Measurements from ENCODE around the gene TMEM184B. TPM values are rescaled to one million over a fixed set of nuclear protein-coding genes. Genes with fewer than 3 reads are reported as not detected.

The TMEM184B gene
- total and polyA plus RNA-seq, 12 donors = 20.8 to 51.6 (median 42.3) TPM

GRCh38 chr22:38285018-38285417, 12.2 kb upstream of the TMEM184B start:
- Histone ChIP-seq H3K4me3 (no peak overlapping the region), H3K4me1 (peaks cover 0 to 24% (median 10%) of the 10 kb centered on the region in 9 donors), H3K36me3 (peaks cover 0 to 32% (median 5%) of the 10 kb centered on the region in 9 donors), H3K27ac (peak overlapping the region in 8 of 10 donors; percentile 16 to 67 (median 54)), H3K27me3 (no peaks in the 10 kb centered on the region), H3K9me3 (no peaks in the 10 kb centered on the region)
- intact Hi-C loops (cut with DNase I) = no loop called here
- DNase-seq (no peak), ATAC-seq (no peak)
- WGBS, 2 donors = 61 to 68% methylated on average over 8 of the region's 8 CpGs
- no peak for TF ChIP-seq CTCF (IDR thresholded peaks at IDR 0.05)

DNA sequence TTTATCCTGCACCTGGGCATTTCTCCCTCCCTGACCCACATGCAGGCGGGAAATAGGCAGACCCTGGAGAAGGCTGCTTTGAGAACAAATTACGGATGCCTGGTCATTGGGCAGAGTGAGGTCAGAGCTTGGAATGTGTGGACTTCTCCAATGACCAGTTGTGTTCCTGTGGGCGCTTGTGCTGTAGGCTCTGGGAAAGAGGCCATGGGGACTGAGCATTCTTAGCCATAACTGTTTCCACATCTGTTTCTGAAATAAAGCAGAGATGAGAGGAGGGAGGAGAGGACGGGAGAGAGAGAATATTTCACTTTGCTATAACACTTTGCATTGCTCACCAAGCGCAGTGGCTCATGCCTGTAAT, 11.2 kb upstream of the TMEM184B start:
- no peaks in the 10 kb centered on the region for H3K9me3 ChIP-seq
- peak in 1 of 2 donors; percentile 45 for DNase-seq
- 74 to 77% methylated on average over 5 of the region's 5 CpGs for WGBS, 2 donors
- peaks cover 0 to 24% (median 10%) of the 10 kb centered on the region in 9 donors for H3K4me1 ChIP-seq
- no peak overlapping the region for H3K4me3 ChIP-seq
- peak overlapping the region in 9 of 10 donors; percentile 23 to 67 (median 55) for H3K27ac ChIP-seq
- no peak for TF ChIP-seq CTCF (IDR thresholded peaks at IDR 0.05)
- intact Hi-C loops (cut with DNase I) = no loop called here
- ATAC-seq = peak; percentile 28 to 80 (median 69)
- no peaks in the 10 kb centered on the region for H3K27me3 ChIP-seq
- peaks cover 0 to 22% (median 0%) of the 10 kb centered on the region in 9 donors for H3K36me3 ChIP-seq

GRCh38 chr22:38282397-38282796, 9.6 kb upstream of the TMEM184B start:
- no peak for TF ChIP-seq CTCF (IDR thresholded peaks at IDR 0.05)
- no peak overlapping the region for H3K27ac ChIP-seq
- H3K27me3 ChIP-seq = no peaks in the 10 kb centered on the region
- 86 to 90% methylated on average over 9 of the region's 9 CpGs for WGBS, 2 donors
- intact Hi-C loops (cut with DNase I) = no loop called here
- no peak for DNase-seq
- no peak overlapping the region for H3K4me3 ChIP-seq
- ATAC-seq = no peak
- peaks cover 0 to 24% (median 10%) of the 10 kb centered on the region in 9 donors for H3K4me1 ChIP-seq
- no peaks in the 10 kb centered on the region for H3K9me3 ChIP-seq
- peaks cover 0 to 6% (median 0%) of the 10 kb centered on the region in 9 donors for H3K36me3 ChIP-seq

GRCh38 chr22:38276166-38276565, 3.4 kb upstream of the TMEM184B start:
- Histone ChIP-seq H3K36me3 (no peaks in the 10 kb centered on the region), H3K27me3 (no peaks in the 10 kb centered on the region), H3K27ac (no peak overlapping the region), H3K4me1 (peaks cover 13 to 27% (median 19%) of the 10 kb centered on the region in 9 donors), H3K4me3 (no peak overlapping the region), H3K9me3 (no peaks in the 10 kb centered on the region)
- WGBS, 2 donors = 67 to 84% methylated on average over 2 of the region's 2 CpGs
- DNase-seq (no peak), ATAC-seq (no peak)
- TF ChIP-seq CTCF (IDR thresholded peaks at IDR 0.05) = no peak
- intact Hi-C loops (cut with DNase I) = no loop called here
